Stimulated activated CD4-positive, alpha-beta T cell treated with anti-CD3 and anti-CD28 coated beads, Interleukin-12 subunit alpha, Interleukin-12 subunit beta, amount 100 ng/mL, for 4 hours (primary cell): ENCODE data around the gene DEDD2.
A peak's percentile ranks its signal among the peaks of the same experiment; 100 is the strongest.

ENCODE experiments used
- DNase-seq: peaks from one replicate; pipeline ENCODE4 v3.0.0-alpha.2; 2020

Gene DEDD2

GRCh38 chr19:42226886-42227285 lies 9.4 kb upstream of the DEDD2 start:
- no peak for DNase-seq

- DNase-seq: no peak
Measured at GRCh38 chr19:42225718-42226292, 8.3 kb upstream of the DEDD2 start.

GRCh38 chr19:42224940-42225717 lies 7.7 kb upstream of the DEDD2 start:
- no peak for DNase-seq

- DNase-seq: no peak
Measured at GRCh38 chr19:42220751-42221097, 3.2 kb upstream of the DEDD2 start.

GRCh38 chr19:42219812-42220750 lies 2.6 kb upstream of the DEDD2 start, which contains the start of gene ZNF526:
TSS of gene ZNF526 (plus strand) at chr19:42220312. CDS start at chr19:42224404, 4,092 bp downstream.
- peak; percentile 93 for DNase-seq

GRCh38 chr19:42216653-42217519 lies 591 bp downstream of the DEDD2 start:
- peak; percentile 32 for DNase-seq

GRCh38 chr19:42214810-42215485 lies 2.5 kb downstream of the DEDD2 start:
- no peak for DNase-seq

- DNase-seq: no peak
Measured at GRCh38 chr19:42212886-42213285, 4.6 kb downstream of the DEDD2 start.

- DNase-seq: no peak
Measured at GRCh38 chr19:42208612-42209011, 8.9 kb downstream of the DEDD2 start.

- no peak for DNase-seq
Measured at GRCh38 chr19:42207767-42208271, 9.7 kb downstream of the DEDD2 start.

GRCh38 chr19:42206871-42207755 lies 10.4 kb downstream of the DEDD2 start:
- no peak for DNase-seq

GRCh38 chr19:42204664-42205063 lies 12.8 kb downstream of the DEDD2 start:
- no peak for DNase-seq

GRCh38 chr19:42203700-42204099 lies 13.8 kb downstream of the DEDD2 start:
- no peak for DNase-seq

GRCh38 chr19:42202290-42202880 lies 15.1 kb downstream of the DEDD2 start:
- no peak for DNase-seq

- DNase-seq: no peak
Measured at GRCh38 chr19:42201489-42202289, 15.8 kb downstream of the DEDD2 start.

- no peak for DNase-seq
Measured at GRCh38 chr19:42200116-42200715, 17.3 kb downstream of the DEDD2 start.

GRCh38 chr19:42199440-42200115 lies 17.9 kb downstream of the DEDD2 start:
- DNase-seq: no peak
